ENCODE results near the gene CFTR.

- no peak for TF ChIP-seq REST (IDR thresholded peaks at IDR 0.05; ENCODE audit: insufficient read depth in 1 of 2, low read depth in 2 of 2, low read length in 2 of 2)
- no peak for TF ChIP-seq POLR2AphosphoS5 (IDR thresholded peaks at IDR 0.05; ENCODE audit: low read depth, low read length)
Measured at GRCh38 chr7:117530390-117530789, 50.6 kb downstream of the CFTR start.
